GM19452 (cell line): ENCODE results near the gene TULP3.
A peak's percentile ranks its signal among the peaks of the same experiment; 100 is the strongest.

Source experiments
- ATAC-seq: cut with Tn5 transposase; IDR thresholded peaks from one replicate; pipeline ENCODE4 v1.9.1; 2021; ENCODE audit not compliant: unreplicated experiment

TULP3 gene

GRCh38 chr12:2877047-2877952 lies 13.4 kb upstream of the TULP3 start, which contains the start of the genes FOXM1 and RHNO1:
Gene FOXM1, minus strand, starts transcription at chr12:2877174. Its CDS starts 2,696 bp downstream, at chr12:2874478.
Gene RHNO1, plus strand, starts transcription at chr12:2877223. Its CDS starts 8,144 bp downstream, at chr12:2885367.
- ATAC-seq: peak; percentile 72

- ATAC-seq: no peak
Observed at GRCh38 chr12:2877953-2878732, 12.5 kb upstream of the TULP3 start.

GRCh38 chr12:2879853-2880252 lies 10.8 kb upstream of the TULP3 start:
- ATAC-seq: no peak

GRCh38 chr12:2884810-2885209 lies 5.9 kb upstream of the TULP3 start:
- ATAC-seq: no peak

GRCh38 chr12:2886768-2887450 lies 3.8 kb upstream of the TULP3 start:
- no peak for ATAC-seq

GRCh38 chr12:2890001-2890387 lies 697 bp upstream of the TULP3 start:
- no peak for ATAC-seq

- ATAC-seq: peak; percentile 12
Observed at GRCh38 chr12:2891240-2892053, 756 bp downstream of the TULP3 start.

- ATAC-seq: no peak
Observed at GRCh38 chr12:2892246-2892645, 1.6 kb downstream of the TULP3 start.

- ATAC-seq: no peak
Observed at GRCh38 chr12:2893007-2893406, 2.3 kb downstream of the TULP3 start.

- ATAC-seq: no peak
Observed at GRCh38 chr12:2895051-2895451, 4.4 kb downstream of the TULP3 start.

- ATAC-seq: no peak
Observed at GRCh38 chr12:2895511-2895910, 4.8 kb downstream of the TULP3 start.

- no peak for ATAC-seq
Observed at GRCh38 chr12:2897418-2897817, 6.7 kb downstream of the TULP3 start.

- ATAC-seq: no peak
Observed at GRCh38 chr12:2900642-2901041, 10.0 kb downstream of the TULP3 start.

- no peak for ATAC-seq
Observed at GRCh38 chr12:2902272-2902880, 11.7 kb downstream of the TULP3 start.

- ATAC-seq: no peak
Observed at GRCh38 chr12:2904260-2904659, 13.6 kb downstream of the TULP3 start.

- no peak for ATAC-seq
Observed at GRCh38 chr12:2912216-2912575, 21.5 kb downstream of the TULP3 start.

- no peak for ATAC-seq
Observed at GRCh38 chr12:2919249-2919648, 28.6 kb downstream of the TULP3 start.

GRCh38 chr12:2922329-2922728 lies 31.6 kb downstream of the TULP3 start:
- ATAC-seq: no peak

- ATAC-seq: no peak
Observed at GRCh38 chr12:2923057-2923456, 32.4 kb downstream of the TULP3 start.

- ATAC-seq: no peak
Observed at GRCh38 chr12:2924019-2924418, 33.3 kb downstream of the TULP3 start.
